Measurements from ENCODE around the gene PLEKHG7.

Gene PLEKHG7

GRCh38 chr12:92703786-92704185 lies 997 bp downstream of the PLEKHG7 start:
- ChIA-PET CTCF (interaction anchor here (0.6 kb wide), 1 partner anchor 1242 kb away, joined by 7 read pairs; no protein-coding TSS in a partner anchor), POLR2A (ENCODE audit: low non-redundant PET) (no interaction called here)
- DNase-seq (ENCODE audit: low spot score) = no peak
- no peak overlapping the region for H3K27ac ChIP-seq
- TF ChIP-seq, protein P1, sequence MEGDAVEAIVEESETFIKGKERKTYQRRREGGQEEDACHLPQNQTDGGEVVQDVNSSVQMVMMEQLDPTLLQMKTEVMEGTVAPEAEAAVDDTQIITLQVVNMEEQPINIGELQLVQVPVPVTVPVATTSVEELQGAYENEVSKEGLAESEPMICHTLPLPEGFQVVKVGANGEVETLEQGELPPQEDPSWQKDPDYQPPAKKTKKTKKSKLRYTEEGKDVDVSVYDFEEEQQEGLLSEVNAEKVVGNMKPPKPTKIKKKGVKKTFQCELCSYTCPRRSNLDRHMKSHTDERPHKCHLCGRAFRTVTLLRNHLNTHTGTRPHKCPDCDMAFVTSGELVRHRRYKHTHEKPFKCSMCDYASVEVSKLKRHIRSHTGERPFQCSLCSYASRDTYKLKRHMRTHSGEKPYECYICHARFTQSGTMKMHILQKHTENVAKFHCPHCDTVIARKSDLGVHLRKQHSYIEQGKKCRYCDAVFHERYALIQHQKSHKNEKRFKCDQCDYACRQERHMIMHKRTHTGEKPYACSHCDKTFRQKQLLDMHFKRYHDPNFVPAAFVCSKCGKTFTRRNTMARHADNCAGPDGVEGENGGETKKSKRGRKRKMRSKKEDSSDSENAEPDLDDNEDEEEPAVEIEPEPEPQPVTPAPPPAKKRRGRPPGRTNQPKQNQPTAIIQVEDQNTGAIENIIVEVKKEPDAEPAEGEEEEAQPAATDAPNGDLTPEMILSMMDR (conservative IDR thresholded peaks at IDR 0.05; ENCODE audit: low read depth) = no peak

- TF ChIP-seq, protein P1 (conservative IDR thresholded peaks at IDR 0.05; ENCODE audit: low read depth) = no peak
- CTCF ChIA-PET = no interaction called here
- POLR2A ChIA-PET (ENCODE audit: low non-redundant PET) = no interaction called here
- H3K27ac ChIP-seq = no peak overlapping the region
- DNase-seq (ENCODE audit: low spot score) = no peak
Observed at GRCh38 chr12:92706594-92706993, 3.8 kb downstream of the PLEKHG7 start.

- POLR2A ChIA-PET (ENCODE audit: low non-redundant PET) = no interaction called here
- CTCF ChIA-PET = interaction anchor here (0.6 kb wide), 1 partner anchor 428 kb away, joined by 3 read pairs; no protein-coding TSS in a partner anchor
- TF ChIP-seq, protein P1 (conservative IDR thresholded peaks at IDR 0.05; ENCODE audit: low read depth) = no peak
- DNase-seq (ENCODE audit: low spot score) = no peak
- no peak overlapping the region for H3K27ac ChIP-seq
Observed at GRCh38 chr12:92707926-92708325, 5.1 kb downstream of the PLEKHG7 start.

- TF ChIP-seq, protein P1 (conservative IDR thresholded peaks at IDR 0.05; ENCODE audit: low read depth) = no peak
- H3K27ac ChIP-seq = no peak overlapping the region
- POLR2A ChIA-PET (ENCODE audit: low non-redundant PET) = no interaction called here
- CTCF ChIA-PET = interaction anchor here (0.7 kb wide), 1 partner anchor 69 kb away, joined by 3 read pairs; no protein-coding TSS in a partner anchor
- no peak for DNase-seq (ENCODE audit: low spot score)
Observed at GRCh38 chr12:92715625-92716024, 12.8 kb downstream of the PLEKHG7 start.

DNA sequence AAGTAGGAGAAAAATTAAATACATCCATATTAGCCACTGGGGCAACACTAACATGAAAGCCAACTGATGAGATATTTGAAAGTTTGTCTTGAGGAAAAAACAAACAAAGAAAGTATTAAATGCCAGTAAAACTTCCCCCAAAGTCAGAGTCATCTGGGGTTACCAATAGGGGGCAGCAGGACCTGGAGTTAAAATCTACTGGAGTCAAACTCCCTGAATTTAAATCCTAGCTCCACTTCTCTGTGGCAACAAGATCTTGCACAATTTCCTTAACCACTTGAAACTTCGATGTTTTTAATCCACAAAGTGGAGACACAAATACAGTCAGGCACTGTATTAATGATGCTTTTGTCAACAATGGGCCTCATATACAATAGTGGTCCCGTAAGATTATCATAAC lies 14.4 kb downstream of the PLEKHG7 start:
- TF ChIP-seq, protein P1 (conservative IDR thresholded peaks at IDR 0.05; ENCODE audit: low read depth) = no peak
- peak; percentile 8 for DNase-seq (ENCODE audit: low spot score)
- H3K27ac ChIP-seq = no peak overlapping the region
- POLR2A ChIA-PET (ENCODE audit: low non-redundant PET) = no interaction called here
- CTCF ChIA-PET = interaction anchor here (0.6 to 0.7 kb wide), 2 partner anchors 21 to 1385 kb away, joined by 3 to 4 read pairs; no protein-coding TSS in a partner anchor

GRCh38 chr12:92718483-92718990 lies 15.7 kb downstream of the PLEKHG7 start:
- ChIA-PET POLR2A (ENCODE audit: low non-redundant PET) (no interaction called here), CTCF (no interaction called here)
- no peak overlapping the region for H3K27ac ChIP-seq
- TF ChIP-seq, protein P1 (conservative IDR thresholded peaks at IDR 0.05; ENCODE audit: low read depth) = no peak
- no peak for DNase-seq (ENCODE audit: low spot score)
